Measurements from ENCODE around the gene SMIM14.
"Not testable (repeated sequence)": the region's sequence is repeated elsewhere in the genome, so short reads cannot be mapped to it uniquely, and the experiment has no call there.

The SMIM14 gene

DNA sequence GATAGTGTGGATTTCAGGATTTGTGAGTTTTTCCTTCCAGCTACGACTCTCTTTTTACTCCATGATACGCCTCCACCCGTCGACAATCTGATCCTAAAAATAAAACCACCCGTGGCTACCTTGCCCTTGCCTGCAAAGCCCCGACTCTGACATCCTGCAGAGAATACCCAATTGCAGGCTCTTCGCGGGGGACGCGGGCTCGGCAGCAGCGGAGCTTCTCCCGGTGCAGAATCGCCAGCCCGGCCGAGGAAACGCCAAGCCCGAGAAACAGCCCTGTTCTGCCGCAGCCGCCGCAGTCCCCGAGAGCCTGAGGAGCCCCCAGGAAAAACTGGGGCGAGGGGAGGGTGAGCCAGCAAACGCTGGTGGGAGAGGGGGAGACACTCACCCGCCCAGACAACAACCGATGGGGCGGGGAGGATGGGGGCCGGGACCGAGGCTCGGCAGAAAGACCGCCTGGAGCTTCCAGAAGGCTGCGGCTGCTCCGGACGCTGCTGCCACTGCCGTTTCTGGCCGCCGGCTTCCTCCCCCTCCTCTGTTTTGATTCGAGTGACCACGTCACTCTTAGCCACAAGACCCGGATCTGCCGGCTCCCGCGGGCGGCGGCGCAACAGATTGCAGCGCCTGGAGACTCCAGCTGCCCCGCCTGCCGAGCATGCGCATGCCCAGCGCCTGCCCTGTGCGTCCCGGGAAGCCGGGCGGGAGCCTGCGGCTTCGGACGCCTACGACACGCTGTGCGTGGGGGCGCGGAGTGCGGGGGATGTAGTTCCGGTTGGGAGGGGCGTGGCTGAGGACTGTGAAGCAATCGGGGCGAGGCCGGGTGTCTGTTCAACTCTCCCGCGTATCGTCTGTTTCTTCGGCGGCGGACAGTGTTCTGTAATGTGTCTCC lies at the start of gene SMIM14:
Gene SMIM14, minus strand, starts transcription at position 512 of the 886 bp plus-strand sequence. CDS start 33,720 bp downstream, outside the sequence.
- DNase-seq (ENCODE audit: low read depth): peak; percentile 85

DNA sequence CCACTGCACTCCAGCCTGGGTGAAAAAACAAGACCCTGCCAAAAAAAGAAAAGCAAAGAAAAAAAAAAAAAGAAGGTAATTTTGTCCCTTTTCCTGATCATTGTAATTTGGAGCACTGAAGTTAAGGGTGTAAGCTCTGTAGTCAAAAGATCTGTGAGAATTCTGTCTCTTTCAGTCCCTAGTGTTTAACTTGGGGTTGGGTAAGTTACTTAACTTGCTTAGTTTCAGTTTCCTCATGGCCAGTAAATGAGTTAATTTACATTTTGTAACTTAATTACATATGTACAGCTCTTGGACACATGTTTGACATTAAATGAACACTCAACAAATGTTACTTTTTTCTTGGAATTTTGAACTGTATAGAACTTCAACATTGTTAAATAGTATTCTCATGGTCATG lies 48.3 kb upstream of the SMIM14 start:
- DNase-seq (ENCODE audit: low read depth): no peak

DNA sequence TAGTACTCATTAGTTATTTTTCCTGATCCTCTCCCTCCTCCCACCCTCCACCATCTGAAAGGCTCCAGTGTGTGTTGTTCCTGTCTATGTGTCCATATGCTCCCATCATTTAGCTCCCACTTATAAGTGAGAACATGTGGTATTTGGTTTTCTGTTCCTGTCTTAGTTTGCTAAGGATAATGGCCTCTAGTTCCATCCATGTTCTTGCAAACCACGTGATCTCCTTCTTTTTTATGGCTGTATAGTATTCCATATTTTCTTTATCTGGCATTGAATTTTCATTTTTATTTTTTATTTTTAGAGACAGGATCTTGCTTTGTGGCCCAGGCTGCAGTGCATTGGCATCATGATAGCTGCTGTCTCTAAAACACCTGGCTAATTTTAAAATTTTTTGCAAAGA lies 47.3 kb upstream of the SMIM14 start:
- DNase-seq (ENCODE audit: low read depth): no peak

DNA sequence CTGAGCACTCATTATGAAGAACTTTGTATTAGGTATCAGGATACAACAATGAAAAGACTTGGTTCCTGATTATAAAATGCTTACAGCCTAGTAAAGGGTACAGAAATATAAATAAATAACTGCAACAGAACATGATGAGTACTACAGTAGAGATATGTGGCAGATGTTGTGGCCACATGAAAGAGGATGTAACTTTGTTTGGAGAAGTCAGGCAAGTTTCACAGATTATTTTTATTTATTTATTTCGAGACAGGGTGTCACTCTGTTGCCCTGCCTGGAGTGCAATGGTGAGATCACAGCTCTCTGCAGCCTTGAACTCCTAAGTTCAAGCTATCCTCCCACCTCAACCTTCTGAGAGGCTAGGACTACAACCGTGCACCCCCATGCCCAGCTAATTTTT lies 43.5 kb upstream of the SMIM14 start:
- no peak for DNase-seq (ENCODE audit: low read depth)

DNA sequence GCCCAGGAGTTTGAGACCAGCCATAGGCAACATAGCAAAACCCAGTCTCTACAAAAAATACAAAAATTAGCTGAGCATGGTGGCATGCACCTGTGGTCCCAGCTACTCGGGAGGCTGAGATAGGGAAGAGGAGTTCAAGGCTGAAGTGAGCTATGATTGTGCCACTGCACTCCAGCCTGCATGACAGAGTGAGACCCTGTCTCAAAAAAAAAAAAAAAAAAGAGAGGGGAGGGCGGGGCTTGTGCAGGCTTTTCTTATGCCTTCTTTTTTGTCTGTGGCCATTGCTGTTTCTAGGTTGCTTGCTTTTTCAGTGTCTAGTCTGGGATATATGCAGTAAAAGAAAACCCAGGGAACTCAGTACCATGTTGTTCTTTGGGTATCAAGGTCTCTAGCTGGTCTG lies 42.3 kb upstream of the SMIM14 start:
- not testable (repeated sequence) for DNase-seq (ENCODE audit: low read depth)

DNA sequence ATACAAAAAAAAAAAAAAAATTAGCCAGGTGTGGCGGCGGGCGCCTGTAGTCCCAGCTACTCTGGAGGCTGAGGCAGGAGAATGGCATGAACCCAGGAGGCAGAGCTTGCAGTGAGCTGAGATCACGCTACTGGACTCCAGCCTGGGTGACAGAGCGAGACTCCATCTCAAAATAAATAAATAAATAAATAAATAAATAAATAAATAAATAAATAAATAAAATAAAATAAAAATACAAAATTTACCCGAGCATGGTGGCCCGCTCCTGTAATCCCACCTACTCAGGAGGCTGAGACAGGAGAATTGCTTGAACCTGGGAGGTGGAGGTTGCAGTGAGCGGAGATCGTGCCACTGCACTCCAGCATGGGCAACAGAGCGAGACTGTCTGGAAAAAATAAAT lies 37.0 kb upstream of the SMIM14 start:
- DNase-seq (ENCODE audit: low read depth): not testable (repeated sequence)

DNA sequence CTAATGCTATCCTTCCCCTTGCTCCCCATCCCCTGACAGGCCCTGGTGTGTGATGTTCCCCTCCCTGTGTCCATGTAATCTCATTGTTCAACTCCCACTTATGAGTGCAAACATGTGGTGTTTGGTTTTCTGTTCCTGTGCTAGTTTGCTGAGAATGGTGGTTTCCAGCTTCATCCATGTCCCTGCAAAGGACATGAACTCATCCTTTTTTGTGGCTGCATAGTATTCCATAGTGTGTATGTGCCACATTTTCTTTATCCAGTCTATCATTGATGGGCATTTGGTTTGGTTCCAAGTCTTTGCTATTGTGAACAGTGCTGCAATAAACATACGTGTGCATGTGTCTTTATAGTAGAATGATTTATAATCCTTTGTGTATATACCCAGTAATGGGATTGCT lies 31.6 kb upstream of the SMIM14 start:
- DNase-seq (ENCODE audit: low read depth): not testable (repeated sequence)

DNA sequence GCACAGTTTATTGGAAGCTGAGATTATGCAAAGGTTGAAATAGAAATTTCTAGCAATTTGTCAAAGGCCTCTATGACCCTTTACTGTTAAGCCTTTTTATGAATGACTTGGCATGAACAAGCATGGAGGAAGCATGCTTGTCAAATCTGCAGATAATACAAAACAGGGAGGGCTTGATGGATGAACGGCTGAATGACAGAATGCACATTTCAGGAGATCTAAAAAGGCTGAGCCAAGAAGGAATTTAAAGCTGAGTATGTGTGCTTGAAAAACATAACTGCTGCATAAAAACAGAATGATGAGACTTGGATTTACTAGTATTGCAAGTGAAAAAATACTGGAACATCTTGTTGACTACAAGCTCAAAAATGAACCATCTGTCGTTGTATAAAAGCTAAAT lies 30.2 kb upstream of the SMIM14 start:
- DNase-seq (ENCODE audit: low read depth): no peak

DNA sequence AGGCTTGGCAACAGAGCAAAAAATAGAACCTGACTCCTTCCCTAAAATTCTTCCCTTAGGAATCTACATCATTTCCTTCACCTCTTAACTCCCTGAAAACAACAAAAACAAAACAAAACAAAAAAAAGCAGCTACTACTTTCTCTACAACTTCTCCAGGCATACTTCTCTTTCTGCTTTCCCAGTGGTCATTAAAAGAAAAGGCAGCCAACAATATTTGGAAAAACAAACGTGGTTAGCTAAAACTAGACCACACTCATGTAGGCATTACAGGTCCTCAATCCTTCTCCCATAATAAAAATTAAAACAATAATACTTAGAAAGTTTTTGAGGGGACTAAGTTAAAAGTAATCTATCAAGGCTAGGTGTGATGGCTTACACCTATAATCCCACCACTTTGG lies 29.0 kb upstream of the SMIM14 start:
- no peak for DNase-seq (ENCODE audit: low read depth)

DNA sequence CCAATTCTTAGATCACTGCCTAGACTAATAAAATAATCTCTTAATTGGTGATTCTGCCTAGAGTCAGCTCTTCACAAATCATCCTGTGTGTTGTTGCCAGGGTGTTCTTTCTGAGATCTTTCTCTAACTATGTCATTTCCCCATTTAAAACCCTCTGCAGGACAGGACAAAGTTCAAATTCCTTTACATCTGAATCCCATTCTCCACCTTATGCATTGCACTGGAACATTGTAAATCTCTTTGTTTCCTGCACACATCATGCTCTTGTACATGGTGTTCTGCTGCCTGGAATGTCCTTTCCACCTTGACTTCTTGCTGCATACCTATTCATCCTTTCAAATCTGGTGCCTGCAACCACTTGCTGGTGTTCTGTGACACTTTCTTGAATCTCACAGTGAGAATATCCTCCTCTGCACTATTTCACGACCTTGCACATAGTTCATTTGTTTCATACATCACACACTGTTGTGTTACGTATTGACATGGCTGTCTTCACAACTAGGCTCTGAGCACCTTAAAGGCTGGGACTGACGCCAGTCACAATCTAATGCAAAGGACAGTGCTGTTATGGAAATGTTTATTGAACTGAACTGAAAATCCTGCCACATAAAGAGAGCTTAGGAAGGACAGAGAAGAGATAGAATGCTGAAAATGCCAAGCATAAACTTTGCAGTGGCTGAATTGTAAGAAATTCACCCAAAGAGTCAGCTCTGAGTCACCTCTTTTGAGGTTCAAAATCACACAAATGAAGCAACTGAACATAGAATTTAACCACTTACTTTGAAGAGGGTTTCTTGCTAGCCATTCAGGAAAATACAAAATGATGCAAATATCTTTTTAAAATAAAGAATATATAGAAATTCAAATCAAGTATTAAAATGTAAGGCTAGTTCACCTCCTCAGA lies 26.4 kb upstream of the SMIM14 start:
- no peak for DNase-seq (ENCODE audit: low read depth)

DNA sequence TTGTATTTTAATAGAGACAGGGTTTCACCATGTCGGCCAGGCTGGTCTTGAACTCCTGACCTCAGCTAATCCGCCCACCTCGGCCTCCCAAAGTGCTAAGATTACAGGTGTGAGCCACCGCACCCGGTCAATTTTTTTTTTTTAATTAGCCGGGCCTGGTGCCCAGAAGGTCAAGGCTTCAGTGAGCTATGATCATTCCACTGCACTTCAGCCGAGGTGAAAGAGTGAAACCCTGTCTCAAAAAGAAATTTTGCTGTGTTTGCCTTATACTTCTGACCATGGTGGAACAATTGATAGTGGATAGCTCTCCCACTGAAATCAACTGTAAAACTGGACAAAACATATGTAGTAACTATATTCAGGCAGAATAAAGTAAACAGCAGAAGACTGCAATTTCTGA lies 24.0 kb upstream of the SMIM14 start:
- no peak for DNase-seq (ENCODE audit: low read depth)

DNA sequence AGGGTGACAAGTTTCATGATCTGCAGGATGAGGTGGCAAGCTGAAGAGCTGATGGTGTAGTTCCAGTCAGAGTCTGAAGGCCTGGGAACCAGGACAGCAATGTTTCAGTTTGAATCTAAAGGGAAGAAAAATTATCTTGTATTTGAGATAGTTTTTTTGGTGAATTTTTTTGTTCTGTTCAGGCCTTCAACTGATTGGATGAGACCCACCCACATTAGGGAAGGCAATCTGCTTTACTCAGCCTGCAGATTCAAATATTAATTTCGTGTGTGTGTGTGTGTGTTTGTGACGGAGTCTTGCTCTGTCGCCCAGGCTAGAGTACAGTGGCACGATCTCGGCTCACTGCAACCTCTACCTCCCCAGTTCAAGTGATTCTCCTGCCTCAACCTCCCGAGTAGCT lies 22.1 kb upstream of the SMIM14 start:
- DNase-seq (ENCODE audit: low read depth): no peak

DNA sequence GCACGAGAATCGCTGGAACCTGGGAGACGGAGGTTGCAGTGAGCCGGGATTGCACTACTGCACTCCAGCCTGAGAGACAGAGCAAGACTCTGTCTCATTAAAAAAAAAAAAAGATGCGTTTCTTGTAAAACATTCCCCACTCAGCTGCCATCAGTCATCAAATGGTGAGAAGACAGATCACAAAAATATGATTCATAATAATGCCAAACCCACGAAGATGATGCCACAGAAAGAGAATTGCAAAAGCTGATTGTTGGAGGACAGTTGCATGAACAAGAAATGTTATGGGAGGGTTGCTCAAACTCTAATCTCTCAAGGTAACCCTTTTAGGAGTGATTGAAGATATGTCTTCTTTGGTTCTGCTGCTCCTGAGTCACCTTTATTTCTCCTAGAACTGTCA lies 21.4 kb upstream of the SMIM14 start:
- no peak for DNase-seq (ENCODE audit: low read depth)

DNA sequence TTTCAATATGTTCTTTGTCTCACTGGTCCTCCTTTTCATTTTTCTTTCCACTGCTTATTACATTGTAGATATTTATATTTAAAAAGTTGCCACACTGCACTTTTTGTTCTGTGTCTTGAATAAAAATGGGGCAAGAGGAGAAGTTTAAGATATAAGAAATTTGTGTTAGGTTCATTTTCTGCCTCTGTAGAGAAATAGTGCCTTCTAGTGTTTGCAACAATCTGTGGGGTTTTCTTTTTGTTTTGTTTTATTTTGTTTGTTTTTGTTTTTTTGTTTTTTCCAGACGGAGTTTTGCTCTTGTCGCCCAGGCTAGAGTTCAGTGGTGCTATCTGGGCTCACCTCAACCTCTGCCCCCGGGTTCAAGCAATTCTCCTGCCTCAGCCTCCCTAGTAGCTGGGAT lies 20.1 kb upstream of the SMIM14 start:
- DNase-seq (ENCODE audit: low read depth): no peak

DNA sequence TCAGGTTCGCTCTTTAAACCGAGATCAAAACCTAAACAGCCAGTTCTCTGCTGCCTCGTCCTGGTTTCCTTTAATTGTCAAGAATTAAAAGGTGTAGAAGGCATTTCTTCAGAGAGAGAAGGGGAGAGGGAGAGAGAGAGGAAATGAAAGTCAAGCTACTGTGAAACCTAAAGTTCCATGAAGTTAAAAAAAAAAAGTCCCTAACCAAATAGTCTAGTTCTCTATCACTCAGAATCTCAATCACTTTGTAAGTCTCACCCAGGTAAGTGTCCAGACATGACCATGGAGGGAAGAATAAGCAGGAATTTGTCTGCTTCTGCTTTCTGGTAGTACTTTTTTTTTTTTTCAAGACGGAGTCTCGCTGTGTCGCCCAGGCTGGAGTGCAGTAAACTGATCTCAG lies 18.8 kb upstream of the SMIM14 start:
- no peak for DNase-seq (ENCODE audit: low read depth)

DNA sequence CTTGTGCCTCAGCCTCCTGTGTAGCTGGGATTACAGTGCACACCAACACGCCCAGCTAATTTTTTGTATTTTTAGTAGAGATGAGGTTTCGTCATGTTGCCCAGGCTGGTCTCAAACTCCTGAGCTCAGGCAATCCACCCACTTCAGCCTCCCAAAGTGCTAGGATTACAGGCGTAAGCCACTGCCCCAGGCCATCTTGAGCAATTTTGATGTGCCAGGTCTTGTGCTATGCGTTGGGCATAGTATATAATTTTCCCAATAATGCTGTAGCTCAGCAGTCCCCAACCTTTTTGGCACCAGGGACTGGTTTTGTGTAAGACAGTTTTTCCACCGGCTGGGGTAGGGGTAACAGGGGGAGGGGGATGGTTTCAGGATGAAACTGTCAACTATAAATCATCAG lies 18.0 kb upstream of the SMIM14 start:
- DNase-seq (ENCODE audit: low read depth): not testable (repeated sequence)

DNA sequence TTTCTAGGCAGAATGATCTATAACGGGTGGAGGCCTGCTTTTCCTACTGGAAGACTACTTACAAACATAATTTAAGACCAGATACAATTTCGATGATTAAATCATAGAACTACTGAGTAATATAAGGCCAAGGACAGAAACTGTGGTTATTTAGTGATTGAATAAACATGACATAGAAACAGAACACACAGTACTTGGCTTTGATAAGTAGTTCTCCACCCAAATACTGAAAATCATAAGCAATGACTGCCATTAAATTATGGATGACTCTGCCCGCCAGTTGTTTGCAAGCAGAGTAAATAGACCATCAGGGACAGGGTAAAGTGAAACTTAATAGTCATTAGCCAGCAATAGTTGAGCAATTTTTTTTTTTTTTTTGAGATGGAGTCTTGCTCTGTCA lies 17.2 kb upstream of the SMIM14 start:
- DNase-seq (ENCODE audit: low read depth): no peak

DNA sequence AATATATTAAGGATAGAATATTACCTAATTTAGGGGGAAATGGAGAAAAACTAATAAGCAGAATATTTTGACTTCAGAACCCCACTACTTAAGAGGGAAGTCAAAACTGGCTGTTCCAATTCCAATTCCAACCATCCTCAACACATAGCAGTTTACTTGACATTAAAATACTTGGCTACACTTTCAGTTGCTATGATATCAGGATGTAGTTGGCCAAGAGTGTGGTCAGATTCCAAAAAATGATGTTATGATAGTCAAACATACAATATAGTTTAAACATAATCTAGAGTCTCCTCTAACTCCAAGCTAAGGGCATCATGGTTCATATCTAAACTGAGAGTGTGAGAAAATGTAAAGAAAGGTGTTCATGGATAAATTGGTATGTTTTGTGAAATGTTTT lies 16.5 kb upstream of the SMIM14 start:
- DNase-seq (ENCODE audit: low read depth): no peak

DNA sequence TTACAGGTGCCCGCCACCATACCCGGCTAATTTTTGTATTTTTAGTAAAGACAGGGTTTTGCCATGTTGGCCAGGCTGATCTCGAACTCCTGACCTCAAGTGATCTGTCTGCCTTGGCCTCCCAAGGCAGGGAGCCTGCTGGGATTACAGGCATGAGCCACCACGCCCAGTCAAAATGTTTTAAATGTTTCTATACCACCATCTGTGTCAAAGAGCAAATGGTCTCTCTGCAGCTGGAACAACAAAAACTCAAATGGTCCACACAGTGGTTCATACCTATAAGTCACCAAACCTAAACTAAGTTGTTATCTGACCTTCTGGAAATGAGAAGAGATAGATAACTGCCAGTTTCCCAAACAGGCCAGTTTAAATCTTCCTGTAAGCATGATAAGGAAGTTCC lies 12.9 kb upstream of the SMIM14 start:
- DNase-seq (ENCODE audit: low read depth): not testable (repeated sequence)

DNA sequence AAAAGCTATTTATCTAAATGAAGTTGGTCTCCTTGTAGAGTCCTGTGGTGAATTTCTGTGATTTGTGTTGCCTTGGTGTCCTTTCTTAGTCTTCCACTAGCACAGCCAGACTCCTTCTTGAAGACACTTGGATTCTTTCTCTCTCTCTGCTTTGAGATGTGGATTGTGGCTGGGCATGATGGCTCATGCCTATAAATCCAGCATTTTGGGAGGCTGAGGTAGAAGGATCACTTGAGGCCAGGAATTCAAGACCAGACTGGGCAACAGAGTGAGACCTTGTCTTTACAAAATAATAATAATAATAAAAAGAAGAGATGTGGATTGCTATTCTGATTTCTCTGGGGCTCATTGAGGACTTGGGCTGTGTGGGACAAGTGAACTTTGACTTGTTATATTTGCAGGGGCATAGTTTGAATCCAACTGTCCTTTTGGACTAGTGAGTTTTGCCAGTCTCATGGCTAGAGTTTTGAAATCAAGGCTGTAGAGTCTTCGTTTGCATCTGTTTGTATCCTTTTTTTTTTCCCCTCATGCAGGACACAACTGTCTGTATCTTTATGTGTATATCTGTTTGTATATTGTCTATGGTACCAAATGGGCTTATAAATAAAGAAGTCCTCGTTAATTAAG lies 11.1 kb upstream of the SMIM14 start:
- DNase-seq (ENCODE audit: low read depth): no peak

DNA sequence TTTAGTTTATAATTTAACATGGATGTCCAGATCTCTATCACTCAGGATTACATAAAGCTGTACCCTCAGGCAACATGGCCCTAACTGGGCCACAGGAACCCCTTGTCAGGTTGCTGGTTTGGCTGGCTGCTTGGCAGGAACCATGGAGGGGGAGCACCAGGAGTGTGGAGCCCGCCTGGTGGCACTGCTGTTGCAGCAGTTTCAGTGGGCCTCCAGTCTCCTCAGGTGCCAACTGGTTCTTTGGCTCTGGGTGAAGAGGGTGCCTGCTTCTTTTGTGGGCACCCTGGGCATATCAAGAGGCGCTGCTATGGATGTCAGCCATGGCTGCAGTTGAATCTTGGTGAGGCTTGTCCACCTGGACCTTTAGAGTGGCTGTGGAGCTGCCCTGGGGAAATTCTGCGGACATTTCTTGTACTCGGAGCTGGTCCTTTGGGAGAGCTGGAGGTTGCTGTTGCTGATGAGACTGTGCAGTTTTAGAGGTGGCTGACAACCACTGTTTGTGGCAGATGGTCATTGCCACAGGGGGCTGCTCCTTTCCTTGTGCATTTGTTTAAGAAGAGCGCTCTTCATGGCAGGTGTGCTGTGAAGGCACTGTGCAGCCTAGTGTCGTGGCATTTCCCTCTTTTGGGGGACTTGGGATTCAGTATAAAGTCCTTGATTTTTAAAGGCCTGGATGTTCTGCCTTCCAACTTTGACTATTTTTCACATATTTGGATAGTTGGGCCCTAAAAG lies 10.3 kb upstream of the SMIM14 start:
- DNase-seq (ENCODE audit: low read depth): no peak

DNA sequence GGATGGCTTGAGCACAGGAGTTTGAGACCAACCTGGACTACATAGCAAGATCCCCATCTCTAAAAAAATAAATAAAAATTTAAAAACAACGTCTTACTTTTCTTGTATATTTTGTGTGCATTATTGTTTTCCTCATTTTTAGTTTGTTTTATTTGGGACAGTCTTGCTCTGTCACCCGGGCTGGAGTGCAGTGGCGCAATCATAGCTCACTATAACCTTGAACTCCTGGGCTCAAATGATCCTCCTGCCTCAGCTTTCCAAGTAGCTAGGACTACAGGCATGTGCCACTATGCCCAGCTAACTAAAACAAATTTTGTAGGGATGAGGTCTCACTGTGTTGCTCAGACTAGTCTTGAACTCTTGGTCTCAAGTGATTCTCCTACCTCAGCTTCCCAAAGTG lies 9.5 kb upstream of the SMIM14 start:
- no peak for DNase-seq (ENCODE audit: low read depth)
